GM23248 (cell line): ENCODE results near the gene PDCL3.

ENCODE experiments used
- EZH2 ChIP-seq: fragments of 200-600 bp; sonication (generic); IDR thresholded peaks from 2 replicates; pipeline ENCODE4 v1.6.1; 2018; ENCODE audit warnings: antibody characterized with exemption, mild to moderate bottlenecking; ENCODE audit not compliant: insufficient read depth, poor library complexity, severe bottlenecking
- EZH2phosphoT487 ChIP-seq: fragments of 200-600 bp; sonication (generic); IDR thresholded peaks from 2 replicates; pipeline ENCODE4 v1.6.1; 2018; ENCODE audit warnings: antibody characterized with exemption, moderate library complexity, mild to moderate bottlenecking, low read depth; ENCODE audit not compliant: insufficient read depth

GRCh38 chr2:100526868-100527267, 35.9 kb upstream of the PDCL3 start:
- TF ChIP-seq EZH2, result no peak
- no peak for TF ChIP-seq EZH2phosphoT487
